Kasumi-1 (cell line): ENCODE measurements around the gene MED9.

Experiments used
- DNase-seq, 2 experiments: peaks; one replicate each; lab custom pipeline; 2025; lab: John Stamatoyannopoulos, UW

Gene MED9

GRCh38 chr17:17538417-17539391 lies 61.9 kb downstream of the MED9 start:
- DNase-seq, result no peak

GRCh38 chr17:17539591-17539990 lies 62.8 kb downstream of the MED9 start:
- no peak for DNase-seq

- DNase-seq, result no peak
Measured at GRCh38 chr17:17540278-17540906, 63.6 kb downstream of the MED9 start.

GRCh38 chr17:17540935-17541639 lies 64.3 kb downstream of the MED9 start:
- no peak for DNase-seq

GRCh38 chr17:17541640-17542001 lies 64.8 kb downstream of the MED9 start:
- DNase-seq, result peak; percentile 0 to 2
